WI38 (cell line): ENCODE measurements around the gene WDR87.
A peak's percentile ranks its signal among the peaks of the same experiment; 100 is the strongest.

ENCODE experiments used
- H3K4me3 ChIP-seq: 2 replicates; pipeline ENCODE4 v1.5.1; 2011; ENCODE audit warnings: low read depth, mild to moderate bottlenecking, control low read depth, low read length
- CTCF ChIP-seq: IDR thresholded peaks from 2 replicates; pipeline ENCODE4 v1.5.1; 2012; ENCODE audit warnings: low read depth, mild to moderate bottlenecking, control low read depth, low read length

WDR87 gene

GRCh38 chr19:37920591-37921450 lies 14.4 kb upstream of the WDR87 start:
- no peak overlapping the region for H3K4me3 ChIP-seq
- TF ChIP-seq CTCF, result no peak

DNA sequence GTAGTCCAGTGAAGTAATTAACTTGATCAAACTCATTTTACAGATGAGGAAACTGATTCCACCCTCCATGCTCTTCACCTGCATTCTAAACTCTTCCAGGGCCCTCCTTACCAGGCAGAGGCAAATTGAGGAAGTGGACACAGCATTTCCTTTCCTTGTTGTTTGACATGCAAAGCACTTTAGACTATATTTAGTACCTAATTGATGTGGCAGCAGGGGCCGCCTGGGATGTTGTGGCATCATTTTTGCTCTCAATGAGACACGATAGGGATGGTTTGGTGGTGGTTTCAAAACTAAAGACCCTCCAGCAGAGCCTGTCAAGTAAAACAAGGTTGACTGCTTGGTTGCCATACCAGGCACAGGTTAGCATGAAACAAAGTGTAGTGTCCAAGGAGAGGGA lies 8.5 kb upstream of the WDR87 start:
- TF ChIP-seq CTCF, result no peak
- H3K4me3 ChIP-seq, result no peak overlapping the region

GRCh38 chr19:37909661-37910199 lies 3.3 kb upstream of the WDR87 start:
- H3K4me3 ChIP-seq, result peak overlapping the region; percentile 5; the same call in 1 of the 2 replicates
- no peak for TF ChIP-seq CTCF

- no peak for TF ChIP-seq CTCF
- H3K4me3 ChIP-seq, result peak overlapping the region; percentile 95
Measured at GRCh38 chr19:37907735-37908455, 1.5 kb upstream of the WDR87 start.

- H3K4me3 ChIP-seq, result peak within 1 kb of the TSS; percentile 95
- TF ChIP-seq CTCF, result no peak
Measured at GRCh38 chr19:37906869-37907734, 708 bp upstream of the WDR87 start, which contains the start of gene SIPA1L3. Gene SIPA1L3 (plus strand): TSS chr19:37907208. CDS start chr19:38081566, 174,358 bp downstream.

- no peak for TF ChIP-seq CTCF
- H3K4me3 ChIP-seq, result no peak overlapping the region
Measured at GRCh38 chr19:37903096-37903495, 3.3 kb downstream of the WDR87 start.
